ENCODE results near the gene MICALL1. TPM values are rescaled to one million over a fixed set of nuclear protein-coding genes. Genes with fewer than 3 reads are reported as not detected.

MICALL1 gene
- total and polyA plus RNA-seq, 9 of the 15 experiments (the other 6 are each of a cell fraction or from before 2014, with no cell fraction given), result 0.32 to 21.5 (median 6.1) TPM

DNA sequence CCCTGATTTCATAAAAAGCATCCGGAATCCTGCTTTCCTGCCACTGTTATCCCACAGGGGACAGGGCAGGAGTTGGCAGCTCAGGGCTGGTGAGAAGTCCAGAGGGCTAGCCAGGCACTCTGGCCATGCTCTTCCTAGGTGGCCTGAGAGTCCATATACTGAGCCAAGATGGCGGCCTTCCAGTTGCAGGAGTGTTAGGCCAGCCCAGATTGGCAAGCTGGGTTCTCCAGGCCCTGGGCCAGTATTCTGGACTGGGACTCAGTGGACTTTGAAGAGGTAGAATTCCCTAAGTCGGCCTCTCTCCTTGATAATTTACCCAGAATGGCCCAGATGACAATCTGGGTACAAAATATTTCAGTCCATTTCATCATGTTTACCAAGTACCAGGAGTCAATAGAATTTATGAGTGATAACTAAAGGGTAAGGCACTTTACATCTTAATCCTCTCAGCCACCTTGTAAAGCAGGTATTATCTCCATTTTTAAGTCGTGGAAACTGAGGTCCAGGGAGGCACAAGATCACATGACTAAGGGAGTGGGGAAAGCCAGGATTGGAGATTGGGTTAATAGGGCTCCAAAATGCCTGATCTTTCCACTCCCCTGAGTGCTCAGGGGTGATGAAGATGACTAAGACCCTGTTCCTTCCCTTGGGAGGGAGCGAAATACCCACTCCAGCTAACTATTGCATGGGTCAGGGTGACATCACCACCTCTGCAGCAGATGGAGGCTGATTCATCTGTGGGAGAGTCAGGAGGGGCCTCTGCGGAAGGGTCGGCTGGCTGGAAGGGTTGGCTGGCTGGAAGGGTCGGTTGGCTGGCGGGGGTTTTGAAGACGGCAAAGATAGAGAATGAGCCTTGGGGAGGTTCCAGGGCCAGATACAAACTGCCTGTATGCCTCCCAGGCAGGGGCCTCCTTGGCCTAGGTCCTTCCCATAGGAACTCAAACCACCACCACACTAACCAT lies 1.2 kb upstream of the MICALL1 start (continued):
- TF ChIP-seq GATAD2A (IDR thresholded peaks at IDR 0.05) (no peak), TRIM24 (IDR thresholded peaks at IDR 0.05) (peak; percentile 57 to 72; a peak in 2 of 4 replicates), RHOXF2B (CRISPR knock-in tag; conservative IDR thresholded peaks at IDR 0.05) (no peak), ZNF212 (CRISPR knock-in tag; IDR thresholded peaks at IDR 0.05) (no peak), TBP (optimal IDR thresholded peaks at IDR 0.05; ENCODE audit: low read depth, low read length) (no peak), GATA2 (CRISPR knock-in tag; IDR thresholded peaks at IDR 0.05) (no peak), PURB (CRISPR knock-in tag; IDR thresholded peaks at IDR 0.05; ENCODE audit: low read depth) (no peak), NFYB (IDR thresholded peaks at IDR 0.05; ENCODE audit: extremely low read depth, insufficient read length) (no peak), POLR2A (conservative IDR thresholded peaks at IDR 0.05) (peak; percentile 57; the same call in 1 of the 2 replicates), BCOR (IDR thresholded peaks at IDR 0.05) (no peak), CBX3 (IDR thresholded peaks at IDR 0.05; ENCODE audit: borderline replicate concordance in 1 of 2, low read length in 2 of 2) (no peak), ZNF175 (CRISPR knock-in tag; IDR thresholded peaks at IDR 0.05; ENCODE audit: low read depth) (peak; percentile 91), POLR2B (IDR thresholded peaks at IDR 0.05; ENCODE audit: low read depth, partially characterized antibody) (no peak), ILF3 (IDR thresholded peaks at IDR 0.05; ENCODE audit: borderline replicate concordance) (no peak)
- TF ChIP-seq, protein P1, sequence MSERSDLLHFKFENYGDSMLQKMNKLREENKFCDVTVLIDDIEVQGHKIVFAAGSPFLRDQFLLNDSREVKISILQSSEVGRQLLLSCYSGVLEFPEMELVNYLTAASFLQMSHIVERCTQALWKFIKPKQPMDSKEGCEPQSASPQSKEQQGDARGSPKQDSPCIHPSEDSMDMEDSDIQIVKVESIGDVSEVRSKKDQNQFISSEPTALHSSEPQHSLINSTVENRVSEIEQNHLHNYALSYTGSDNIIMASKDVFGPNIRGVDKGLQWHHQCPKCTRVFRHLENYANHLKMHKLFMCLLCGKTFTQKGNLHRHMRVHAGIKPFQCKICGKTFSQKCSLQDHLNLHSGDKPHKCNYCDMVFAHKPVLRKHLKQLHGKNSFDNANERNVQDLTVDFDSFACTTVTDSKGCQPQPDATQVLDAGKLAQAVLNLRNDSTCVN (CRISPR knock-in tag; IDR thresholded peaks at IDR 0.05), result no peak
- TF ChIP-seq, protein P2, sequence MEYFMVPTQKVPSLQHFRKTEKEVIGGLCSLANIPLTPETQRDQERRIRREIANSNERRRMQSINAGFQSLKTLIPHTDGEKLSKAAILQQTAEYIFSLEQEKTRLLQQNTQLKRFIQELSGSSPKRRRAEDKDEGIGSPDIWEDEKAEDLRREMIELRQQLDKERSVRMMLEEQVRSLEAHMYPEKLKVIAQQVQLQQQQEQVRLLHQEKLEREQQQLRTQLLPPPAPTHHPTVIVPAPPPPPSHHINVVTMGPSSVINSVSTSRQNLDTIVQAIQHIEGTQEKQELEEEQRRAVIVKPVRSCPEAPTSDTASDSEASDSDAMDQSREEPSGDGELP (CRISPR knock-in tag; IDR thresholded peaks at IDR 0.05; ENCODE audit: borderline replicate concordance), result peak; percentile 73; the same call in 1 of the 2 replicates
- TF ChIP-seq, protein P3, sequence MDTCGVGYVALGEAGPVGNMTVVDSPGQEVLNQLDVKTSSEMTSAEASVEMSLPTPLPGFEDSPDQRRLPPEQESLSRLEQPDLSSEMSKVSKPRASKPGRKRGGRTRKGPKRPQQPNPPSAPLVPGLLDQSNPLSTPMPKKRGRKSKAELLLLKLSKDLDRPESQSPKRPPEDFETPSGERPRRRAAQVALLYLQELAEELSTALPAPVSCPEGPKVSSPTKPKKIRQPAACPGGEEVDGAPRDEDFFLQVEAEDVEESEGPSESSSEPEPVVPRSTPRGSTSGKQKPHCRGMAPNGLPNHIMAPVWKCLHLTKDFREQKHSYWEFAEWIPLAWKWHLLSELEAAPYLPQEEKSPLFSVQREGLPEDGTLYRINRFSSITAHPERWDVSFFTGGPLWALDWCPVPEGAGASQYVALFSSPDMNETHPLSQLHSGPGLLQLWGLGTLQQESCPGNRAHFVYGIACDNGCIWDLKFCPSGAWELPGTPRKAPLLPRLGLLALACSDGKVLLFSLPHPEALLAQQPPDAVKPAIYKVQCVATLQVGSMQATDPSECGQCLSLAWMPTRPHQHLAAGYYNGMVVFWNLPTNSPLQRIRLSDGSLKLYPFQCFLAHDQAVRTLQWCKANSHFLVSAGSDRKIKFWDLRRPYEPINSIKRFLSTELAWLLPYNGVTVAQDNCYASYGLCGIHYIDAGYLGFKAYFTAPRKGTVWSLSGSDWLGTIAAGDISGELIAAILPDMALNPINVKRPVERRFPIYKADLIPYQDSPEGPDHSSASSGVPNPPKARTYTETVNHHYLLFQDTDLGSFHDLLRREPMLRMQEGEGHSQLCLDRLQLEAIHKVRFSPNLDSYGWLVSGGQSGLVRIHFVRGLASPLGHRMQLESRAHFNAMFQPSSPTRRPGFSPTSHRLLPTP (IDR thresholded peaks at IDR 0.05; ENCODE audit: borderline replicate concordance, extremely low read depth, insufficient read length), result no peak
- TF ChIP-seq, protein P4, sequence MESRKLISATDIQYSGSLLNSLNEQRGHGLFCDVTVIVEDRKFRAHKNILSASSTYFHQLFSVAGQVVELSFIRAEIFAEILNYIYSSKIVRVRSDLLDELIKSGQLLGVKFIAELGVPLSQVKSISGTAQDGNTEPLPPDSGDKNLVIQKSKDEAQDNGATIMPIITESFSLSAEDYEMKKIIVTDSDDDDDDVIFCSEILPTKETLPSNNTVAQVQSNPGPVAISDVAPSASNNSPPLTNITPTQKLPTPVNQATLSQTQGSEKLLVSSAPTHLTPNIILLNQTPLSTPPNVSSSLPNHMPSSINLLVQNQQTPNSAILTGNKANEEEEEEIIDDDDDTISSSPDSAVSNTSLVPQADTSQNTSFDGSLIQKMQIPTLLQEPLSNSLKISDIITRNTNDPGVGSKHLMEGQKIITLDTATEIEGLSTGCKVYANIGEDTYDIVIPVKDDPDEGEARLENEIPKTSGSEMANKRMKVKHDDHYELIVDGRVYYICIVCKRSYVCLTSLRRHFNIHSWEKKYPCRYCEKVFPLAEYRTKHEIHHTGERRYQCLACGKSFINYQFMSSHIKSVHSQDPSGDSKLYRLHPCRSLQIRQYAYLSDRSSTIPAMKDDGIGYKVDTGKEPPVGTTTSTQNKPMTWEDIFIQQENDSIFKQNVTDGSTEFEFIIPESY (CRISPR knock-in tag; IDR thresholded peaks at IDR 0.05), result no peak
- TF ChIP-seq, protein P5, sequence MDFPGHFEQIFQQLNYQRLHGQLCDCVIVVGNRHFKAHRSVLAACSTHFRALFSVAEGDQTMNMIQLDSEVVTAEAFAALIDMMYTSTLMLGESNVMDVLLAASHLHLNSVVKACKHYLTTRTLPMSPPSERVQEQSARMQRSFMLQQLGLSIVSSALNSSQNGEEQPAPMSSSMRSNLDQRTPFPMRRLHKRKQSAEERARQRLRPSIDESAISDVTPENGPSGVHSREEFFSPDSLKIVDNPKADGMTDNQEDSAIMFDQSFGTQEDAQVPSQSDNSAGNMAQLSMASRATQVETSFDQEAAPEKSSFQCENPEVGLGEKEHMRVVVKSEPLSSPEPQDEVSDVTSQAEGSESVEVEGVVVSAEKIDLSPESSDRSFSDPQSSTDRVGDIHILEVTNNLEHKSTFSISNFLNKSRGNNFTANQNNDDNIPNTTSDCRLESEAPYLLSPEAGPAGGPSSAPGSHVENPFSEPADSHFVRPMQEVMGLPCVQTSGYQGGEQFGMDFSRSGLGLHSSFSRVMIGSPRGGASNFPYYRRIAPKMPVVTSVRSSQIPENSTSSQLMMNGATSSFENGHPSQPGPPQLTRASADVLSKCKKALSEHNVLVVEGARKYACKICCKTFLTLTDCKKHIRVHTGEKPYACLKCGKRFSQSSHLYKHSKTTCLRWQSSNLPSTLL (IDR thresholded peaks at IDR 0.05), result no peak

All from K562 (cell line).